DND-41 (cell line): Measurements from ENCODE around the gene AQP2.

Experiments used
- ATAC-seq: fragments of 200-7000 bp; cut with Tn5 transposase; 3 replicates; pipeline ENCODE4 v1.9.1; 2021; ENCODE audit warnings: low read depth; ENCODE audit not compliant: insufficient read depth
- DNase-seq: peaks from one replicate; pipeline ENCODE4 v3.0.0-alpha.2; 2020
- H2AFZ ChIP-seq: 2 replicates; pipeline ENCODE4 v1.6.0; 2012; ENCODE audit warnings: low read depth, low read length
- H3K27ac ChIP-seq: 2 replicates; pipeline ENCODE4 v1.5.1; 2012; ENCODE audit warnings: low read length, inconsistent platforms
- H3K27me3 ChIP-seq: fragments of 200-600 bp; sonication (generic); 2 replicates; pipeline ENCODE4 v1.6.0; 2012; ENCODE audit warnings: low read length, mild to moderate bottlenecking, inconsistent platforms; ENCODE audit not compliant: insufficient read depth, poor library complexity
- H3K36me3 ChIP-seq: 2 replicates; pipeline ENCODE4 v1.5.1; 2012; ENCODE audit warnings: low read length, inconsistent platforms; ENCODE audit not compliant: insufficient read depth
- H3K4me1 ChIP-seq: 2 replicates; pipeline ENCODE4 v1.5.1; 2012; ENCODE audit warnings: mild to moderate bottlenecking, low read length; ENCODE audit not compliant: insufficient read depth
- H3K4me2 ChIP-seq: 2 replicates; pipeline ENCODE4 v1.6.0; 2012; ENCODE audit warnings: mild to moderate bottlenecking, moderate library complexity, low read length, inconsistent platforms; ENCODE audit not compliant: insufficient read depth
- H3K4me3 ChIP-seq, 2 experiments: fragments of 200-600 bp in 1 of 2; shearing (Covaris generic) in 1 of 2; 2 replicates each; pipeline ENCODE4 v1.5.1; 2012 to 2016; ENCODE audit warnings: inconsistent platforms in 2 of 2, low read length in 2 of 2, mild to moderate bottlenecking in 2 of 2, low read depth in 1 of 2, moderate library complexity in 1 of 2
- H3K79me2 ChIP-seq: 2 replicates; pipeline ENCODE4 v1.6.0; 2012; ENCODE audit warnings: low read length, inconsistent platforms; ENCODE audit not compliant: insufficient read depth
- H3K9ac ChIP-seq: 2 replicates; pipeline ENCODE4 v1.6.0; 2012; ENCODE audit warnings: low read depth, mild to moderate bottlenecking, inconsistent platforms, low read length, moderate library complexity
- H3K9me3 ChIP-seq: 2 replicates; pipeline ENCODE4 v1.5.1; 2012; ENCODE audit warnings: low read length, moderate library complexity, mild to moderate bottlenecking, inconsistent platforms; ENCODE audit not compliant: insufficient read depth, severe bottlenecking
- H4K20me1 ChIP-seq: 2 replicates; pipeline ENCODE4 v1.6.0; 2012; ENCODE audit warnings: low read length; ENCODE audit not compliant: insufficient read depth
- CTCF ChIP-seq: IDR thresholded peaks from 2 replicates; pipeline ENCODE4 v1.5.1; 2012; ENCODE audit warnings: borderline replicate concordance, low read length, moderate library complexity, mild to moderate bottlenecking; ENCODE audit not compliant: poor library complexity, severe bottlenecking; ENCODE audit errors: extremely low read depth
- EZH2 ChIP-seq: IDR thresholded peaks from 3 replicates; pipeline ENCODE4 v1.6.1; 2012; ENCODE audit warnings: borderline replicate concordance, low read depth, mild to moderate bottlenecking, moderate library complexity, low read length, inconsistent platforms; ENCODE audit not compliant: severe bottlenecking

The AQP2 gene

DNA sequence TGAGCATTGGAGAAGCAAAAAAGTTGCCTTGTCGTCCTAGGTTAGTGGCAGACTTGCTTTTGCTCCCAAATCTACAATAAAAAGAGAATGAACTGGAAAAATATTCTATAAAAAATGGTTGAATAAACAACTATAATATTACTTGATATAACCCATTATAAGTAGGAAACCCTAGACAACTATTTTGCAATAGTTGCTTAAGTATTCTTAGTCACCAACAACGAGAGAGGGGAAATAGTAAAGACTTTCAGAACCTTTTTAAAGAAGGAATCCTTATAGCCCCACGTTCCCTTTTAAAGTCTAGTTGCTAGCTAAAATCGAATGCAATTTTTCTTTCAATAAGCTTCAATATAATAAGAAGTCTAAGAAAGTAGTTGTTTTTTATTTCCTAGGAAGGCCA is 39.7 kb downstream of the AQP2 start:
- no peaks in the 10 kb centered on the region for H3K27me3 ChIP-seq
- H3K4me2 ChIP-seq = no peak overlapping the region
- 0 out of 2 replicates have a peak, but pooled peaks cover 2% of the 10 kb centered on the region for H4K20me1 ChIP-seq
- H3K9ac ChIP-seq = no peak overlapping the region
- no peaks in the 10 kb centered on the region for H3K9me3 ChIP-seq
- H3K27ac ChIP-seq = no peak overlapping the region
- no peak overlapping the region for H3K4me3 ChIP-seq
- no peak overlapping the region for H2AFZ ChIP-seq
- TF ChIP-seq CTCF (no peak), EZH2 (no peak)
- no peaks in the 10 kb centered on the region for H3K79me2 ChIP-seq
- no peaks in the 10 kb centered on the region for H3K4me1 ChIP-seq
- DNase-seq (no peak), ATAC-seq (no peak)
- H3K36me3 ChIP-seq = peaks cover 85% of the 10 kb centered on the region

DNA sequence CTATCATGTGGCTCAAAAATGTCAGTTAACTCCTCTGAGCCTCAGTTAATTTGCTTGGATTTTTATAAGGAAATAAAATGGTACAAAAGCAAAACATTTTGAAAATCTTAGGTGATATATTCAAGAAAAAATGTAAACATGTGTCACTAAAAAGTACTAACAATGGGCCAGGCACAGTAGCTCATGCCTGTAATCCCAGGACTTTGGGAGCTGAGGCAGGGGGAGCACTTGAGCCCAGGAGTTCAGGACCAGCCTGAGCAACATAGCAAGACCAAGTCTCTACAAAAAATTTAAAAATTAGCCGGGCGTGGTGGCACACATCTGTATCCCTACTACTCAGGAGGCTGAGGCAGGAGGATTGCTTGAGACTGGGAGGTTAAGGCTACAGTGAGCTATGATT is 47.9 kb downstream of the AQP2 start:
- no peak overlapping the region for H3K27ac ChIP-seq
- peaks cover 96% of the 10 kb centered on the region for H3K36me3 ChIP-seq

DNA sequence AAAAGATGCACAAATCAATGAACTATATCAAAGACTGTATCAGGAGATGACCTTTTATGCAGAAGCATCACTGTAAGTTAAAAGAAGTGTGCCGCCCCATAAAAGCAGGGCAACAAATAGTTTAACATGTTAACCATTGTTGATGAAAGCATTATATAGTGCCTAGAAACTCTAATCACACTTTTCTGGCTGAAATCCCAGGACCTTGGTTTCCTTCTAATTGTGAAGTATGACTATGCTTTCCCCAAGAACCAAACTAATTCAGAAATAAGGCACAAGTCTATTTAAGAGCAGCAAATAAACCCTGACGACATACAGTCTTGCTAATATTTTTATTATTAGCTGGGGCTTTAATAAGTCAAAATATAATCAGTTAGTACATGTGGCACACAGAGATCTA is 53.1 kb downstream of the AQP2 start:
- TF ChIP-seq EZH2 = no peak
- no peak for TF ChIP-seq CTCF
- H2AFZ ChIP-seq = no peak overlapping the region
- H3K9me3 ChIP-seq = no peaks in the 10 kb centered on the region
- no peak overlapping the region for H3K4me3 ChIP-seq
- peaks cover 39% of the 10 kb centered on the region for H3K79me2 ChIP-seq
- H3K9ac ChIP-seq = no peak overlapping the region
- peaks cover 95% of the 10 kb centered on the region for H3K36me3 ChIP-seq
- DNase-seq = no peak
- no peaks in the 10 kb centered on the region for H3K4me1 ChIP-seq
- no peak overlapping the region for H3K27ac ChIP-seq
- no peak overlapping the region for H3K4me2 ChIP-seq
- H3K27me3 ChIP-seq = no peaks in the 10 kb centered on the region
- ATAC-seq = no peak
- H4K20me1 ChIP-seq = peaks cover 15% of the 10 kb centered on the region; the same call in 1 of the 2 replicates

More for the DNA sequence above, 47.9 kb downstream of the AQP2 start:
- no peaks in the 10 kb centered on the region for H3K27me3 ChIP-seq
- no peak overlapping the region for H2AFZ ChIP-seq
- TF ChIP-seq EZH2 (no peak), CTCF (no peak)
- no peaks in the 10 kb centered on the region for H4K20me1 ChIP-seq
- no peak for ATAC-seq
- no peak overlapping the region for H3K4me3 ChIP-seq
- no peak overlapping the region for H3K9ac ChIP-seq
- H3K9me3 ChIP-seq = no peaks in the 10 kb centered on the region
- no peaks in the 10 kb centered on the region for H3K4me1 ChIP-seq
- no peak for DNase-seq
- peaks cover 4% of the 10 kb centered on the region; the same call in 1 of the 2 replicates for H3K79me2 ChIP-seq
- H3K4me2 ChIP-seq = no peak overlapping the region

- H2AFZ ChIP-seq = no peak overlapping the region
- peaks cover 94% of the 10 kb centered on the region for H3K36me3 ChIP-seq
- no peak overlapping the region for H3K27ac ChIP-seq
- no peak for DNase-seq
- no peaks in the 10 kb centered on the region for H3K9me3 ChIP-seq
- H3K9ac ChIP-seq = no peak overlapping the region
- no peaks in the 10 kb centered on the region for H3K4me1 ChIP-seq
- H3K27me3 ChIP-seq = no peaks in the 10 kb centered on the region
- peaks cover 49% of the 10 kb centered on the region for H3K79me2 ChIP-seq
- TF ChIP-seq CTCF = no peak
- TF ChIP-seq EZH2 = no peak
- peaks cover 18% of the 10 kb centered on the region; the same call in 1 of the 2 replicates for H4K20me1 ChIP-seq
- H3K4me2 ChIP-seq = no peak overlapping the region
- no peak for ATAC-seq
- no peak overlapping the region for H3K4me3 ChIP-seq
Measured at GRCh38 chr12:50004696-50005095, 54.2 kb downstream of the AQP2 start.
